ENCODE data around the gene ZBTB11.
"Not testable (repeated sequence)": the region's sequence is repeated elsewhere in the genome, so short reads cannot be mapped to it uniquely, and the experiment has no call there.

The ZBTB11 gene

GRCh38 chr3:101618726-101619125 lies 58.2 kb downstream of the ZBTB11 start:
- DNase-seq (ENCODE audit: low spot score) = no peak

- DNase-seq (ENCODE audit: low spot score) = no peak
Measured at GRCh38 chr3:101617478-101617877, 59.5 kb downstream of the ZBTB11 start.

- no peak for DNase-seq (ENCODE audit: low spot score)
Measured at GRCh38 chr3:101615525-101615924, 61.4 kb downstream of the ZBTB11 start.

- not testable (repeated sequence) for DNase-seq (ENCODE audit: low spot score)
Measured at GRCh38 chr3:101613014-101613413, 63.9 kb downstream of the ZBTB11 start.

GRCh38 chr3:101611023-101611422 lies 65.9 kb downstream of the ZBTB11 start:
- DNase-seq (ENCODE audit: low spot score) = no peak

GRCh38 chr3:101605398-101605797 lies 71.5 kb downstream of the ZBTB11 start:
- DNase-seq (ENCODE audit: low spot score) = not testable (repeated sequence)

DNA sequence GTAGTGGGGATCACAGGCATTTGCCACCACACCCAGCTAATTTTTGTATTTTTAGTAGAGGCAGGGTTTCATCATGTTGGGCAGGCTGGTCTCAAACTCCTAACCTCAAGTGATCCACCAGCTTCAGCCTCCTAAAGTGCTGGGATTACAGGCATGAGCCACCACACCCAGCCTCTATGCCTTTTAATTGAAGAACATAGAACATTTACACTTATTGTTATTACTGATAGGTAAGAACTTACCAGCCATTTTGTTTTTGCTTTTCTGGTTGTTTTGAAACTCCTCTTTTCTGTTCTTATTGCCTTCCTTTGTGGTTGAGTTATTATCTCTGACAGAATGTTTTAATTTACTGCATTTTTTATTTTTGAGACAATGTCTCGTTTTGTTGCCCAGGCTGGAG lies 73.7 kb downstream of the ZBTB11 start:
- no peak for DNase-seq (ENCODE audit: low spot score)

- DNase-seq (ENCODE audit: low spot score) = no peak
Measured at GRCh38 chr3:101602731-101603130, 74.2 kb downstream of the ZBTB11 start.

Small RNA genes within 50 kb of the gene (small RNA-seq; reads per million reads assigned to genes)
- 0 reads per million in 2 experiments for gene RF00019
- 0 to 0.04 reads per million in 2 experiments for gene RNU6-1256P
- 0.39 to 4.5 reads per million in 2 experiments for gene RNY1P12
